G401 (cell line): ENCODE data around the gene JUND. TPM values are rescaled to one million over a fixed set of nuclear protein-coding genes. Genes with fewer than 3 reads are reported as not detected.
A peak's percentile ranks its signal among the peaks of the same experiment; 100 is the strongest.

Experiments used
- DNase-seq: peaks from one replicate; pipeline ENCODE4 v3.0.0-alpha.2; 2015; ENCODE audit warnings: low spot score
- in situ Hi-C: cut with HindIII; loops from 2 replicates; pipeline ENCODE4 v1.10.0; 2016; ENCODE audit warnings: low sequenced_read_pairs, mixed read lengths
- total RNA-seq: library from RNA; depleted of rRNA; stranded (reverse); fragments of >200 nt; shearing (Covaris generic); gene quantifications from 2 replicates; pipeline ENCODE4 v1.2.3, GENCODE V29; 2014

The JUND gene
- total RNA-seq, 1 experiment from 2014 or later: 286 TPM

DNA sequence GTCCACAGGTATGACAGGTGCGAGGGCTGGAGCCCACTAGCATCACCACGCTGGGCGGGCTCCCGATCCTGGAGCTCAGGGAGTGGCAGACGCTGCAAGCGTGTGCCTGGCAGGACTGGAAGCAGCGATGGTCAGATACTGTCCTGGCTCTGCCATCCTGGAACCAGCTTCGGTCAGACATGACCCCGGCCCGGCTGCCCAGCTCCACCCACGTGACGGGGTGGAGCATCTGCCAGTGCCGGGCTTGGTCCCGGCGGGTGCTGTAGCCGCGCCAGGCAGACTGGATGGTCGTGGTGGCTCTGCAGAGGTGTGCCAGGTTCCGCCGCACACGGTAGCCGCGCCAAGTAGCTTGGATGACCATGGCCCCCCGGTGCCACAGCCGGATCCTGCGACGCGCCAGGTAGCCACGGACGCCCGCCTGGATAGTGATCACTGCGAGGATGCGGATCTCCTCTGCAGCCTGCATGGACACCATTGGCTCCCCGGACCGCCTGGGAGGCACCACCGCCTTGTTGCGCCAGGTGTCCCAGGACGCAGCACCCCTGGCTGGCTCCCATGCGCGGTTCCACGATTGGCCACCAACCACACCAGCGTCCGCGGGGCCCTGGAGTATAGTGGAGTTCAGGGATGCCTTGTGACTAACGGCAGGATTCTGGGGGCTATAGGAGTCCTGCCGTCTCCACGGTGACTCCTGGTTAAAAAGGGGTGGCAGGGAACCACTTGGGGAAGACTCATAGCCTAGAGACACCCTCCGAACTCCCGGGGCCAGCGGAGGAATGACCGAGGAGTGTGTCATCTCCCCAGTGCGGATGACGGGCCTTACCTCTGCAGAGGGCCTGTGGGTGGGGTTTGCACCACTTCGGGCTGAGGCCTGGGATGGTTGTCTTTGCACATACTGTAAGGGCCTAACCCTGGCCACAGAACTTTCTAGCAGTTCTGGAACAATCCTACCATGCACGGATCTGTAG is 23.6 kb downstream of the JUND start:
- in situ Hi-C loops: no loop called here
- peak; percentile 62 for DNase-seq

DNA sequence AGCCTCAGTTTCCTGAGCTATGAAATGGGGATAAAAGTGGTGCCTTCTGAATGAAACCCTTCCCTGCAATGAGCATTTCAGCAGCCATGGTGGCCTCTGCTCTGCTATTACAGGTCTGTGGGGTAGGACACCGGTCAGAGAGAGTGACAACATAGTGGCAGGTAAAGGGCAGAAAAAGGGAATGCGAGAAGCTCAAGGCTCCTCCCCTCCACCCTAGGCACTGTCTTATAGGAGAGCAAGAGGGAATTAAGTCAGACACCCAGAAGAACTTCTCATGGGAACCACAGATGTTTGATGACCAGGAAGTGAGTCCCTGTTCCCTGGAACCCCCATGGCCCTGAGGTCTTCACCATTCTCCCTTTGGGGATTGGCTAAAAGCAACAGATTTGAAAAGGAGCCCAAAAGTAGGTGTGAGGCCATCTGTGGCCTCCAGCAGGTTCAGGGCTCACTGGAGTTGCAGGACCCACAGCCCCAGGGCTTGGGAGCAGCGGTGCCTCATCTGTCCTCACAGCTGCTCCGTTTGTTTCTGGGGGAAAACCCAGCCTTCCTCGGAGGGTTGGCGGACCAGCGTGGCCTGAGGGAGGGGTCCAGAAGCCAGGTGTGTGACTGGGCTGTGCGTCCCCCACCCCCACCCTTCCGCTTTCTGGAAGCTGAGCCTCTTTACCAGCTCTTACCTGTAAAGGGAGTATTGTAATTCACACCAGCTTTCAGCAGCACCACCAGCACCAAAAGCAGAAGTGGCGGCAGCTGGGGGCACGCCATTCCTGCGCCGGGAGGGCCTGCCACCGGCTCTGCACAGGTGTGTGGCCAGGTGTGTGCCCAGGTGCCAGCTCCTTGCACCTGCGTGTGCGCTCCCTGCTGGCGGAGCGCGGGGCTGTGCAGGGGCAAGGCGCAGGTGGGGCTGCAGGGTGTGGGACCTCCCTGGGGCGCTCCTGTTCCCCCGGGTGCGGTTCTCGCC is 26.6 kb downstream of the JUND start:
- DNase-seq: no peak
- in situ Hi-C loops: no loop called here

DNA sequence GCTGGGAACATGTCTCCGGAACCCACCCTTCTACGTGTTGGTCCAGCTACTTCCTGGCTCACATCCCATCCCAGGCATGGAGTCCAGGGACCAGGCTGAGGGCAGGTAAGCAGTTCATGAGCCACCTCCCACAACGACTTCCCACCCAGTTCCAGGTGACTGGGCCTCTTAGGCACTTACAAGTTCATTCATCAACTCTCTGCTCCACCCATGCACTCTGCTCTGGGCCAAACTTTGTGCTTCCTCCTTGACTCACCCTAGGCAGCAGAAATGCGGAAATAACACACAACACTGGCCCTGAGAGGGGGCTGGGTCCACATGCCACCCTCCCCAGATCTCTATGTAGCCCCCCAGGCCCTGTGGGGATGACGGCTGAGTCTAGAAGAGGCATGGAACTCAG is 27.7 kb downstream of the JUND start:
- DNase-seq: no peak
- in situ Hi-C loops: no loop called here

DNA sequence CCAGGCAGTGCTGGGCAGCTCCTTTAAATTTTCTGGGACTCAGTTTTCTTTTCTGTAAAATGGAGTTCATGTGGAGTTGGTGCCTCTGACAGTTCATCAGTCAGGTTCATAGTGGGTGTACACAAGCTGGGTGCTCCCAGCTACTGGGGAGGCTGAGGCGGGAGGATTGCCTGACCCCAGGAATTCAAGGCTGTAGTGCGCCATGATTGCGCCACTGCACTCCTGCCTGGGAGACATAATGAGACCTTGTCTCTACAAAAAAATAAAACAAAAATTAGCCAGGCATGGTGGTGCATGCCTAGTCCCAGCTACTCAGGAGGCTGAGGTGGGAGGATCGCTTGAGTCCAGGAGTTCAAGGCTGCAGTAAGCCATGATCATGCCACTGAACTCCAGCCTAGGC is 28.3 kb downstream of the JUND start:
- no peak for DNase-seq
- in situ Hi-C loops: no loop called here

DNA sequence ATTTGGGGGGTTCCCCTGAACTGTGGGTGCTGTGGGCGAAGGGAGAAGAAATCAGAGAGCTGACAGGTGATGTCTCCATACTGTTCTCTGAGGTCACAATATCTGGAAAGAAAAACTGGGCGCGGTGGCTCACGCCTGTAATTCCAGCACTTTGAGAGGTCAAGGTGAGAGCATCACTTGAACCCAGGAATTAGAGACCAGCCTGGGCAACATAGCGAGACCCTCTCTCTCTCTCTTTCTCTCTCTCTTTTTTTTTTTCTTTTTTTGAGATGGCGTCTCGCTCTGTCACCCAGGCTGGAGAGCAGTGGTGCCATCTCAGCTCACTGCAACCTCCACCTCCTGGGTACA is 29.1 kb downstream of the JUND start:
- in situ Hi-C loops: no loop called here
- no peak for DNase-seq

DNA sequence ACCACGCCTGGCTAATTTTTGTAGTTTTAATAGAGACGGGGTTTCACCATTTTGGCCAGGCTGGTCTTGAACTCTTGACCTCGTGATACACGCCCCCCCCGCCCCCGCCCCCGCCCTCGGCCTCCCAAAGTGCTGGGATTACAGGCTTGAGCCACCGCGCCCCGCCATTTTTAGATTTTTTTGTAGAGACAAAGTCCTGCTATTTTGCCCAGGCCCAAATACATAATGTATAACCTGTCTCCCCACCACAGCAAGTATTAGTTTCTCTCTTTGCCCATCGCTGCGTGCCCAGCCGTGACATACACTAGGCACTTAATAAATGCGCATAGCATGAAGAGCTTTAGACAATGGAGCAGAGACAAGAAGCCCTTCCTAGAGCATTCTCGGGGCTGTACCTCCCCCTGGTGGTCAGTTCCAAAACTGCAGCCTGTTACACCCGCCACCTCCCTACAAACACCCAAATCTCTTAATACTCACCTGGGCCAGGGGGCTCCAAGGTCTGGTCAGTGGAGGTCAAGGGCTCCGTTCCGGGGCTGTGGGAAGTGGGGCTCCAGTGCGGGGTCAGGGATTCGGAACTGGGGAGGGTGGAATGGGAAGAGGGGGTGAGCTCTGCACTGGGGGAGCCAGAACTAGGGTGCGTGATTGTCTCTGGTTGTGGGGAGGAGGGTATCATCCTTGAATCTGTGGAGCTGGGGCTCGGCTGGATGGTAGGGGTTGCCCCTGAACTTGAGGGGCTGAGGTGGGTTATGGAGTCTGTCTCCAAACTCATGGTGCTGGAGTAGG is 29.6 kb downstream of the JUND start:
- in situ Hi-C loops: no loop called here

DNA sequence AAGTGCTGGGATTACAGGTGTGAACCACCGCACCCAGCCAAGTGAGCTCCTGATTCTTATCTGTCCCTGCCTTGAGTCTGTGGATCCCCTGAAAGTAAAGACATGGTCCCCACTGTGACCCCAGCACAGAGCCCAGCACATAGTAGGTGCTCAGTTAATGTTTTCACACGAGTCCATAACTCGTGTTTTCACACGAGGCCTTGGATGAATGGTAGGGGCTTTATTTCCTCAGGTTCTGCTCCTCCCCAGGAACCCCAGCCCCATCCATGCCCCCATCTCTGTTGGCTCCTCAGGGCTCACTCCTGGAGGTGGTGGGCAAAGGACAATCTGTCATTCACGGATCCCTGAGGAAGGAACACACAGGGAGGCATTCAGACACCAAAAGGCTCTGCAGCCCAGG is 31.6 kb downstream of the JUND start:
- in situ Hi-C loops: no loop called here
- DNase-seq: no peak

More for the DNA sequence above, 29.6 kb downstream of the JUND start:
- DNase-seq: peak; percentile 82

DNA sequence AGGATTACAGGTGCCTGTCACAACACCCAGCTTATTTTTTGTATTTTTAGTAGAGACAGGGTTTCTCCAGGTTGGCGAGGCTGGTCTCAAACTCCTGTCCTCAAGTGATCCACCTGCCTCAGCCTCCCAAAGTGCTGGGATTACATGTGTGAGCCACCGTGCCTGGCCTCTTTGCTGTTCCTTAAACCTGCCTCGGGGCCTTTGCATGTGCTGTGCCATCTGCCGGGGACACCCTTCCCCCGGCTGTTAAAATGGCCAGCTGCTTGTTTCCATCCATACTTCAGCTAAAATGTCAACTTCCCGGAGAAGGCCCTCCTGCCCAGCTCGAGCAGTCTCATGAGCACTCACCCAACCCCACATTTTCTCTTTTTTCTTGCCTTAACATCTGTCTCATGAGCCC is 36.1 kb downstream of the JUND start:
- DNase-seq: no peak
- in situ Hi-C loops: no loop called here

DNA sequence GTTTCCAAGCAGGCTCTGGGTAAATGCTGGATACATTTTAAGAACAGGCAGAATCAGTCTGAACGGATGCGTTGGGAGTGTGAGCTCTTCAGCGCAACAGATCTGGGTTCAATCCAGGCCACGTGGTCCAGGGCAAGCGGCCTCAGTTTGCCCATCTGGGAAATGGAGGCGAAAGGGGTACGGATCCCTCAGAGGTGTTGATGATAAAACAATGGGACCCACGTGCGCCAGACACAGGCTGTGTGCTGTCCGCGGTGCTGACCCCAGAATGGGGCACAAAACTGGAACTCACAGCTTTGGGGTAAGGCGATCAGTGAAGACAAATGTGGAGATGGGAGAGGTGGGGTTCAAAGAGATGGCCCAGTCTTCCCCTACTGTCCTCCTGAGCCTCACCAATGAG is 42.1 kb downstream of the JUND start:
- no peak for DNase-seq
- in situ Hi-C loops: no loop called here

DNA sequence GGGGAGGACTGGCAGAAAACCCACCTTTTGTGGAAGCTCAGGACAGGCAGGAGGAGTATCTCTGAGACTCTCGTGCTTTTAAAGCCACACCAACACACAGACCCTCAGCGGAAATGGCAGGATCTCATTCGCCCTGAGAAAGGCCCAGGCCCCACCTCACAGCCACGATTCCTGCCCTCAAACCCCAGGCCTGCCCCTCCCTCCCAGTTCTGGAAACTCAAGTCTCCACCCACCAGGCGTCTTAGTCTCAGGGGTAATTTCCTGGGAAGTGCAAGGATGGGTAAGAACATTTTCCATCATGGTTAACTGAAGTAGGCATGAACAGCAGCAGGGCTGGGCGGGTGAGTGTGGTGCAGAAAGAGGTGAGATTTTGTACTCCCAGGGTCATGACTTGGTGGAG is 47.2 kb downstream of the JUND start:
- DNase-seq: no peak
- in situ Hi-C loops: no loop called here

DNA sequence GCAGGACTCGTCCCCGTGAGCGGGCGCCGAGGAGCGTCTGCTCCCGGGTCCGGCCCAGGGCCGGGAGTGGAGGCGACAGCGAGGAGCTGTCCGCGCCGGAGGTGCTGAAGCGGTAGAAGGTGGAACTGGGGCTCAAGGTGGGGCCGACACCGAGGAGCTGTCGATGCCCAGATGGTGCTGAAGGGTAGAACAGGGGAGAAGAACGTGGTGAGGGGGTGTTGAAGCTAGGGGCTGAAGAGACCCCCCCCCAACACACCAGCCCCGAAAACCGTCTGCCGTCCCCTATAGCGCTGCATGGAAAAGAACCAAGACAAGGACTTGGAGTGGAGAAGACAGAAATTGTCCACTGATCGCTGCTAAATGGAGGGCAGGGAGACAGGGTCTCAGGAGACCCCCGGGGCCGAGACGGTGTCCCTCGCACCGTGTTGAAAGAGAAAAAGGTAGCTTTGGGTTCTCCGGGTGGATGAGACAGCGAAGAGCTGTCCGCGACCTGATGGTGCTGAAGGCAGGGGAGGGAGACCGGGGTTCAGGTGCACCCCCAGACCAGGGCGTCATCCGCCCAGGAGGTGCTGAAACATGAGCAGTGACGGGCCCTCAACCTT is 48.1 kb downstream of the JUND start:
- in situ Hi-C loops: no loop called here
- DNase-seq: peak; percentile 29

DNA sequence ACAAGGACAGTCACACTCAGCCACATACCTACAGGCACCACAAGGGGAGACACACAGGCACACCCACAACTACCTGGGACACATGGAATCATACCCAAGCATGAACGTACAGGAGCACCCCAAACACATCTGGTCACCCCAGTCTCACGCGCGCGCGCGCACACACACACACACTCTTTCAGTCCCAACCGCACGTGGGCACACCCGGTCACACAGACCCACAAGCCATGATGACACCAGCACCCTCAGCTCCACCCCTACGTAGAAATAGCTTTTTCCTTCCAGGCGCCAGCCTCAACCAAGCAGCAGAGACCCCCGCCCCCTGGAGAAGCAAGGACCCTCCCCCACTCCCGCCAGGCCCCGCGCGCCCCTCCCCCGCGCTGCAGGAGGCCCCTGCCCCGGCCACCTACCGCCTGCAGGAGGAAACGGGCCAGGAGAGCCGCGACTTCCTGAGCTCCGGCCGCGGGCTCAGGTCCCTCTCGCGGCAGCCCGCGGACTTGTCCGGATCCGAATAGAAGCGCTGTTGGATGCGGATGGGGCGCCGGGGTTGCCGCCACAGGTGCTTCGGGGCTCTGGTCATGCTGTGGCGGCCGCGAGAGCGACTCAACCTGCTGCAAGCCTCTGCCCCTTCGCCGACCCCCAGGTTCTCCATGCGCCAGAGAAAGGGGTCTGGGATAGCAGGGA is 48.7 kb downstream of the JUND start:
- in situ Hi-C loops: no loop called here
- DNase-seq: peak; percentile 46

DNA sequence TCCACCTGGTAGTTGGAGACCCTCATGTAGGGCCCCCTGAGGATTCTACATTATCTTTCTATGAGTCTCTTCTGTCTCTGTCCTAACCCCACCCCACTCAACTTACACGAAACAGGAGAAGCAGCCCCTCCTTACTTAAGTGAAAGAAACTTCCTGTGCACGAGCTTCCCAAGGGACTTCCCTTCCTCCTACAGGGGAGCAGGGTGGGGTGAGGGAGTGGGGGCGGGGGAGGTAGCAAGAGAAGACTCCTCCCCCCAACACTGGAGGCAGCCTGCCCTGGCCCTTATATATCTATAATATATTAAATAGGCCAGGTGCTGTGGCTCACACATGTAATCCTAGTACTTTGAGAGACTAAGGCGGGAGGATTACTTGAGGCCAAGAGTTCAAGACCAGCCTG is 49.6 kb downstream of the JUND start:
- in situ Hi-C loops: no loop called here
- DNase-seq: peak; percentile 46

DNA sequence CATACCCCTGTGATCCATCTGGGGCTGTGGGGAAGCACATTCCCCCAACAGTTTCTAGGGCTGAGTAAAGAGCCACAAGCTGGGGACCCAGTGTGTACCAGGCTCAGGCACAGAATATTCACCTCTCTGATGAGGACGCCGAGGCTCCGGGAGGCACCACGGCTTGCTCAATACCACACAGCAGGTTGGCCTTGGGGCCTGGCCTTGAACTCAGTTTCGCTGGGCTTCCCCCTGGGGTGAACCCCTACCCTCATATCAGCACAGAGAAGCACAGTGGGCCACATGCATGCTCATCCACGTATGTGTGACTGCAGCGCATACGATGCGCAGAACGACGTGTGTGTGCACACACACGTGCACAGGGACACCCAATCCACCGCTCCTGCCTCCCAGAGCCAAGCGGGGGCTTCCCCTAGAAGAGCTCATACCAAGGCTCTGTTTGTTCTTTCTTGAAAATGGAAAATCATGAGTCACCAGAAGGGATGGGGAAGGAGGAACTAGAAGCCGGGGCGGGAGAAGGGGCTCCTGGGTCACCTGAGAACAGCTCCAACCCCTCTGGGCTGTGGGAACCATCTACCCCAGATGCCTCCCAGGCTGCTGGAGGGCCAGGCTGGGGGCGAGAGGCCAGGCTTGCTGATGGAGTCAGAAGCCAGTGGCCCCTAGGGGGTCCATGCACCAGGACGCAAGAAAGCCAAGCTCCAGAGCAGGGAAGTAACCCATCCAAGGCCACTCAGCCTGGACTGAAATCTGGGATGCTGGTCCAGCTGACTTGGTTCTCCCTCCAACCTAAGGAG is 50.3 kb downstream of the JUND start:
- in situ Hi-C loops: no loop called here
- DNase-seq: no peak

DNA sequence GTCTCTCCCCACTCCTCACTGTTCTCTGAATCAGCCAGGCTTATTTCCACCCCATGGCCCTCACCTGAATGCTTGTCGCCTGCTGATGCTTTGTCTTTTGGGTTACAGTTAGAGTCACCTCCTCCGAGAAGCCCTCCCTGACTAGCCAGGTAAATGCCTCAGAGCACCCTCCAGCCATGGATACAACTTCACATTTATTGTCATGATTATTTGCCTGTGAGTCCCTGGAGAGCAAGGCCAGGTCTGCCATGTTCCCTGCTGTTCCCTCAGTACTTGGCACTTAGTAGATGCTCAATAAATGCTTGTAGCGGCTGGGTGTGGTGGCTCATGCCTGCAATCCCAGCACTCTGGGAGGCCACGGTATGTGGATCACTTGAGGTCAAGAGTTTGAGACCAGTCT is 51.5 kb downstream of the JUND start:
- in situ Hi-C loops: no loop called here
- no peak for DNase-seq
